H9 (cell line): ENCODE measurements around the gene RPL29. TPM values are rescaled to one million over a fixed set of nuclear protein-coding genes. Genes with fewer than 3 reads are reported as not detected.

Experiments
- DNase-seq: peaks from one replicate; pipeline ENCODE4 v3.0.0-alpha.2; 2017
- H2AFZ ChIP-seq: one replicate; pipeline ENCODE4 v1.6.1; 2013; ENCODE audit warnings: mild to moderate bottlenecking, low read length, control low read depth, moderate library complexity
- H2AK5ac ChIP-seq: 2 replicates; pipeline ENCODE4 v1.6.1; 2013; ENCODE audit warnings: low read length, control low read depth, mixed read lengths; ENCODE audit not compliant: insufficient read length
- H2BK120ac ChIP-seq: one replicate; pipeline ENCODE4 v1.6.1; 2013; ENCODE audit warnings: low read depth, mild to moderate bottlenecking, low read length, control low read depth, inconsistent platforms; ENCODE audit not compliant: poor library complexity, severe bottlenecking
- H2BK12ac ChIP-seq: 2 replicates; pipeline ENCODE4 v1.6.1; 2013; ENCODE audit warnings: low read length, control low read depth, mixed read lengths, low read depth; ENCODE audit not compliant: insufficient read length
- H2BK15ac ChIP-seq: 2 replicates; pipeline ENCODE4 v1.6.1; 2013; ENCODE audit warnings: low read depth, low read length, control low read depth
- H2BK20ac ChIP-seq: one replicate; pipeline ENCODE4 v1.6.1; 2013; ENCODE audit warnings: low read depth, mild to moderate bottlenecking, low read length, control low read depth, inconsistent platforms; ENCODE audit not compliant: poor library complexity, severe bottlenecking
- H2BK5ac ChIP-seq: 2 replicates; pipeline ENCODE4 v1.6.1; 2013; ENCODE audit warnings: low read length, control low read depth, mixed read lengths; ENCODE audit not compliant: insufficient read length
- H3K14ac ChIP-seq: 2 replicates; pipeline ENCODE4 v1.6.1; 2013; ENCODE audit warnings: low read length, control low read depth; ENCODE audit not compliant: insufficient read depth
- H3K18ac ChIP-seq: 2 replicates; pipeline ENCODE4 v1.6.1; 2013; ENCODE audit warnings: low read depth, mild to moderate bottlenecking, mixed read lengths, low read length, control low read depth; ENCODE audit not compliant: insufficient read length
- H3K23ac ChIP-seq: 2 replicates; pipeline ENCODE4 v1.6.1; 2013; ENCODE audit warnings: low read length, control low read depth, mixed read lengths, low read depth; ENCODE audit not compliant: insufficient read length
- H3K23me2 ChIP-seq: 2 replicates; pipeline ENCODE4 v1.6.1; 2013; ENCODE audit warnings: low read depth, mild to moderate bottlenecking, mixed read lengths, low read length, control low read depth; ENCODE audit not compliant: insufficient read length, poor library complexity, severe bottlenecking
- H3K27ac ChIP-seq: 2 replicates; pipeline ENCODE4 v1.5.1; 2013; ENCODE audit warnings: low read length, control low read depth, mixed read lengths, low read depth; ENCODE audit not compliant: insufficient read length
- H3K27me3 ChIP-seq: 2 replicates; pipeline ENCODE4 v1.6.1; 2013; ENCODE audit warnings: low read length, control low read depth, inconsistent platforms; ENCODE audit not compliant: insufficient read depth
- H3K4ac ChIP-seq: 2 replicates; pipeline ENCODE4 v1.6.1; 2013; ENCODE audit warnings: low read depth, mild to moderate bottlenecking, control low read depth, inconsistent platforms, low read length, moderate library complexity
- H3K4me1 ChIP-seq: 2 replicates; pipeline ENCODE4 v1.6.1; 2013; ENCODE audit warnings: low read length, control low read depth, inconsistent platforms; ENCODE audit not compliant: insufficient read depth
- H3K4me2 ChIP-seq: 2 replicates; pipeline ENCODE4 v1.6.1; 2013; ENCODE audit warnings: low read length, control low read depth, mixed read lengths; ENCODE audit not compliant: insufficient read length, insufficient read depth
- H3K56ac ChIP-seq: 2 replicates; pipeline ENCODE4 v1.6.1; 2013; ENCODE audit warnings: low read depth, mild to moderate bottlenecking, mixed read lengths, low read length, control low read depth; ENCODE audit not compliant: insufficient read length
- H3K79me1 ChIP-seq: 2 replicates; pipeline ENCODE4 v1.6.1; 2013; ENCODE audit warnings: low read depth, mild to moderate bottlenecking, moderate library complexity, low read length, control low read depth, inconsistent platforms; ENCODE audit not compliant: insufficient read depth, poor library complexity, severe bottlenecking
- H3K79me2 ChIP-seq: 2 replicates; pipeline ENCODE4 v1.6.1; 2013; ENCODE audit warnings: low read length, control low read depth, inconsistent platforms; ENCODE audit not compliant: insufficient read depth
- H3K9ac ChIP-seq: 2 replicates; pipeline ENCODE4 v1.6.1; 2013; ENCODE audit warnings: low read length, control low read depth, mixed read lengths; ENCODE audit not compliant: insufficient read length; ENCODE audit errors: extremely low read depth
- H3K9me3 ChIP-seq: one replicate; pipeline ENCODE4 v1.6.1; 2013; ENCODE audit warnings: low read depth, low read length, inconsistent platforms; ENCODE audit not compliant: control insufficient read depth
- H3T11ph ChIP-seq: one replicate; pipeline ENCODE4 v1.6.1; 2013; ENCODE audit warnings: mild to moderate bottlenecking, low read length, control low read depth, inconsistent platforms
- H4K20me1 ChIP-seq: one replicate; pipeline ENCODE4 v1.6.1; 2013; ENCODE audit not compliant: control insufficient read depth, insufficient read length, insufficient read depth
- H4K5ac ChIP-seq: 2 replicates; pipeline ENCODE4 v1.6.1; 2013; ENCODE audit warnings: low read depth, mild to moderate bottlenecking, mixed read lengths, low read length, control low read depth; ENCODE audit not compliant: insufficient read length
- H4K8ac ChIP-seq: replicated peaks from 2 replicates; pipeline ENCODE4 v1.6.1; 2013; ENCODE audit warnings: low read length, control low read depth, mixed read lengths, low read depth; ENCODE audit not compliant: insufficient read length
- H4K91ac ChIP-seq: 2 replicates; pipeline ENCODE4 v1.6.1; 2013; ENCODE audit warnings: low read depth, mild to moderate bottlenecking, moderate library complexity, mixed read lengths, low read length, control low read depth; ENCODE audit not compliant: insufficient read length
- H3K27ac Mint-ChIP-seq, 3 experiments: 2 replicates in 2 of 3; 3 replicates in 1 of 3; pipeline ENCODE4 v1.8.0; 2020 to 2021; ENCODE audit warnings: mixed read lengths in 3 of 3, mild to moderate bottlenecking in 1 of 3, moderate library complexity in 1 of 3
- H3K27me3 Mint-ChIP-seq: 2 replicates; pipeline ENCODE4 v1.8.0; 2021; ENCODE audit warnings: low read depth, mild to moderate bottlenecking, moderate library complexity, mixed read lengths
- H3K36me3 Mint-ChIP-seq, 3 experiments: 2 replicates in 2 of 3; 3 replicates in 1 of 3; pipeline ENCODE4 v1.8.0; 2020 to 2021; ENCODE audit warnings: low read depth in 3 of 3, mixed read lengths in 3 of 3; ENCODE audit not compliant: insufficient read depth in 1 of 3
- H3K4me1 Mint-ChIP-seq, 2 experiments: 2 replicates each; pipeline ENCODE4 v1.8.0; 2020; ENCODE audit warnings: mixed read lengths in 2 of 2
- H3K4me3 Mint-ChIP-seq, 2 experiments: 2 replicates in 1 of 2; 3 replicates in 1 of 2; pipeline ENCODE4 v1.8.0; 2020 to 2021; ENCODE audit warnings: mild to moderate bottlenecking in 2 of 2, mixed read lengths in 2 of 2, moderate library complexity in 1 of 2
- H3K9me3 Mint-ChIP-seq, 2 experiments: 2 replicates in 1 of 2; 3 replicates in 1 of 2; pipeline ENCODE4 v1.8.0; 2020; ENCODE audit warnings: mild to moderate bottlenecking in 2 of 2, mixed read lengths in 2 of 2, moderate library complexity in 1 of 2
- WGBS: extraction: QIAGEN DNeasy Blood & Tissue Kit; methylation state at CpG from one replicate; pipeline ENCODE4 v1.1.7; 2013; ENCODE audit warnings: missing lambda C conversion rate, low lambda C conversion rate, mixed read lengths; ENCODE audit not compliant: insufficient read length; ENCODE audit errors: extremely low coverage; 5-methylcytosine and 5-hydroxymethylcytosine counted together
- total RNA-seq: library from RNA; stranded (reverse); gene quantifications from 2 replicates; pipeline ENCODE4 v1.2.1, GENCODE V29; 2021
- TF ChIP-seq, protein P1 (sequence below): fragments of 200-600 bp; sonication (generic); conservative IDR thresholded peaks from 3 replicates; pipeline ENCODE4 v1.8.0; 2021; ENCODE audit warnings: antibody characterized with exemption, mild to moderate bottlenecking

Gene RPL29
- total RNA-seq, 1 experiment from 2014 or later = 1,592 TPM

GRCh38 chr3:51946796-51947195 is 48.9 kb downstream of the RPL29 start:
- Histone ChIP-seq H3K18ac (no peak overlapping the region), H3K56ac (no peak overlapping the region), H3K27me3 (no peaks in the 10 kb centered on the region), H3K4ac (no peak overlapping the region; the same call in 1 of the 2 replicates), H3K9me3 (no peaks in the 10 kb centered on the region), H4K20me1 (peaks cover 6% of the 10 kb centered on the region), H4K91ac (no peak overlapping the region), H3K4me1 (no peaks in the 10 kb centered on the region), H3K23me2 (peaks cover 7% of the 10 kb centered on the region), H2BK5ac (no peak overlapping the region), H2BK12ac (no peak overlapping the region), H2BK20ac (no peak overlapping the region), H3K79me1 (no peaks in the 10 kb centered on the region), H2AFZ (no peak overlapping the region), H3K14ac (no peak overlapping the region; the same call in 1 of the 2 replicates), H3K23ac (no peak overlapping the region), H3K4me2 (no peak overlapping the region), H4K5ac (no peak overlapping the region), H3K27ac (no peak overlapping the region), H2AK5ac (no peak overlapping the region), H3K9ac (no peak overlapping the region), H2BK120ac (no peak overlapping the region), H2BK15ac (no peak overlapping the region), H4K8ac (no peak overlapping the region), H3T11ph (no peak overlapping the region), H3K79me2 (no peaks in the 10 kb centered on the region)
- no peak overlapping the region for H3K4me3 Mint-ChIP-seq
- H3K9me3 Mint-ChIP-seq = no peaks in the 10 kb centered on the region
- no peak for DNase-seq
- no peaks in the 10 kb centered on the region for H3K36me3 Mint-ChIP-seq
- TF ChIP-seq, protein P1, sequence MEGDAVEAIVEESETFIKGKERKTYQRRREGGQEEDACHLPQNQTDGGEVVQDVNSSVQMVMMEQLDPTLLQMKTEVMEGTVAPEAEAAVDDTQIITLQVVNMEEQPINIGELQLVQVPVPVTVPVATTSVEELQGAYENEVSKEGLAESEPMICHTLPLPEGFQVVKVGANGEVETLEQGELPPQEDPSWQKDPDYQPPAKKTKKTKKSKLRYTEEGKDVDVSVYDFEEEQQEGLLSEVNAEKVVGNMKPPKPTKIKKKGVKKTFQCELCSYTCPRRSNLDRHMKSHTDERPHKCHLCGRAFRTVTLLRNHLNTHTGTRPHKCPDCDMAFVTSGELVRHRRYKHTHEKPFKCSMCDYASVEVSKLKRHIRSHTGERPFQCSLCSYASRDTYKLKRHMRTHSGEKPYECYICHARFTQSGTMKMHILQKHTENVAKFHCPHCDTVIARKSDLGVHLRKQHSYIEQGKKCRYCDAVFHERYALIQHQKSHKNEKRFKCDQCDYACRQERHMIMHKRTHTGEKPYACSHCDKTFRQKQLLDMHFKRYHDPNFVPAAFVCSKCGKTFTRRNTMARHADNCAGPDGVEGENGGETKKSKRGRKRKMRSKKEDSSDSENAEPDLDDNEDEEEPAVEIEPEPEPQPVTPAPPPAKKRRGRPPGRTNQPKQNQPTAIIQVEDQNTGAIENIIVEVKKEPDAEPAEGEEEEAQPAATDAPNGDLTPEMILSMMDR = no peak
- no peak overlapping the region; a peak in 1 of 7 replicates for H3K27ac Mint-ChIP-seq
- H3K4me1 Mint-ChIP-seq = peaks cover 3 to 5% of the 10 kb centered on the region in 2 experiments; a peak in 1 of 4 replicates
- WGBS = no CpG with 5 or more reads among the region's 4 CpGs
- peaks cover 89% of the 10 kb centered on the region for H3K27me3 Mint-ChIP-seq
